PC-9 (cell line): ENCODE measurements around the gene PPY. TPM values are rescaled to one million over a fixed set of nuclear protein-coding genes. Genes with fewer than 3 reads are reported as not detected.

Source experiments
- BruUV-seq: library from RNA; stranded (reverse); fragments of 400-500 nt; replicated peaks from 2 replicates; lab custom pipeline; 2021; lab: Mats Ljungman, UMichigan
- CTCF ChIA-PET: fragments of 300-600 bp; sonication (Branson Sonifier 250); formaldehyde crosslinking; loops from one replicate; lab custom pipeline; 2022; ENCODE audit warnings: antibody characterized with exemption; lab: Charles Lee
- POLR2A ChIA-PET: fragments of 300-600 bp; sonication (Branson Sonifier 250); formaldehyde crosslinking; loops from one replicate; lab custom pipeline; 2022; ENCODE audit warnings: antibody characterized with exemption; ENCODE audit not compliant: unreplicated experiment; lab: Charles Lee
- DNase-seq, 2 experiments: peaks; one replicate each; pipeline versions ENCODE4 v3.0.0 to v3.0.0-alpha.2; 2015 to 2022; ENCODE audit warnings: mixed read lengths in 1 of 2
- H2AFZ ChIP-seq: fragments of 200-600 bp; sonication (generic); 2 replicates; pipeline ENCODE4 v1.8.1; 2017; ENCODE audit warnings: antibody characterized with exemption
- H3F3A ChIP-seq: fragments of 200-600 bp; sonication (generic); 2 replicates; pipeline ENCODE4 v1.8.1; 2017; ENCODE audit warnings: antibody characterized with exemption, mild to moderate bottlenecking, low read depth; ENCODE audit not compliant: insufficient read depth
- H3K27ac ChIP-seq: fragments of 200-600 bp; sonication (generic); 2 replicates; pipeline ENCODE4 v1.6.1; 2016; ENCODE audit warnings: mixed run types
- H3K27me3 ChIP-seq: fragments of 200-600 bp; sonication (generic); 2 replicates; pipeline ENCODE4 v1.6.1; 2016; ENCODE audit warnings: low read depth, mixed run types; ENCODE audit not compliant: insufficient read depth
- H3K36me3 ChIP-seq: fragments of 200-600 bp; sonication (generic); 2 replicates; pipeline ENCODE4 v1.6.1; 2016; ENCODE audit warnings: low read depth, mixed run types
- H3K4me1 ChIP-seq: fragments of 200-600 bp; sonication (generic); replicated peaks from 2 replicates; pipeline ENCODE4 v1.6.1; 2016; ENCODE audit warnings: mixed run types; ENCODE audit not compliant: insufficient read depth
- H3K4me2 ChIP-seq: fragments of 200-600 bp; sonication (generic); 2 replicates; pipeline ENCODE4 v1.6.1; 2017; ENCODE audit warnings: mixed run types
- H3K4me3 ChIP-seq: fragments of 200-600 bp; sonication (generic); 2 replicates; pipeline ENCODE4 v1.6.1; 2016; ENCODE audit warnings: mixed run types
- H3K79me2 ChIP-seq: fragments of 200-600 bp; sonication (generic); 2 replicates; pipeline ENCODE4 v1.6.1; 2017; ENCODE audit warnings: low read depth, mixed run types
- H3K9me2 ChIP-seq: fragments of 200-600 bp; sonication (generic); 2 replicates; pipeline ENCODE4 v1.8.1; 2017; ENCODE audit warnings: mild to moderate bottlenecking; ENCODE audit not compliant: insufficient read depth
- H3K9me3 ChIP-seq: fragments of 200-600 bp; sonication (generic); 2 replicates; pipeline ENCODE4 v1.8.1; 2016; ENCODE audit warnings: low read depth; ENCODE audit not compliant: insufficient read depth
- H4K20me1 ChIP-seq: fragments of 200-600 bp; sonication (generic); 2 replicates; pipeline ENCODE4 v1.8.1; 2017; ENCODE audit not compliant: insufficient read depth
- CTCF ChIP-seq: fragments of 200-600 bp; sonication (generic); conservative IDR thresholded peaks from 2 replicates; pipeline ENCODE4 v1.6.1; 2017; ENCODE audit warnings: mixed run types, antibody characterized with exemption, mild to moderate bottlenecking, moderate library complexity
- EZH2 ChIP-seq: fragments of 200-600 bp; sonication (generic); IDR thresholded peaks from 2 replicates; pipeline ENCODE4 v1.8.0; 2017; ENCODE audit warnings: antibody characterized with exemption, low read depth
- intact Hi-C: fragments of 100-400 bp; cut with micrococcal nuclease; formaldehyde crosslinking; loops from one replicate; pipeline ENCODE4 v1.10.0; 2022; ENCODE audit not compliant: unreplicated experiment
- total RNA-seq: library from RNA; stranded (reverse); gene quantifications from 2 replicates; pipeline ENCODE4 v1.2.3, GENCODE V29; 2021

Gene PPY
- total RNA-seq, 1 experiment from 2014 or later: not detected

- no peaks in the 10 kb centered on the region for H3K36me3 ChIP-seq
- intact Hi-C loops: no loop called here
- POLR2A ChIA-PET: no interaction called here
- no peaks in the 10 kb centered on the region for H3F3A ChIP-seq
- H4K20me1 ChIP-seq: no peaks in the 10 kb centered on the region
- H3K4me3 ChIP-seq: no peak overlapping the region
- CTCF ChIA-PET: interaction anchor here (0.6 kb wide), 1 partner anchor 293 kb away, joined by 9 read pairs; no protein-coding TSS in a partner anchor
- no peak overlapping the region for H3K27ac ChIP-seq
- DNase-seq: no peak
- TF ChIP-seq CTCF: no peak
- TF ChIP-seq EZH2: no peak
- no peaks in the 10 kb centered on the region for H3K79me2 ChIP-seq
- no peaks in the 10 kb centered on the region for H3K9me2 ChIP-seq
- no peaks in the 10 kb centered on the region for H3K4me1 ChIP-seq
- no TSS peak for BruUV-seq
- peaks cover 19% of the 10 kb centered on the region; the same call in 1 of the 2 replicates for H3K27me3 ChIP-seq
- no peak overlapping the region for H2AFZ ChIP-seq
- H3K9me3 ChIP-seq: no peaks in the 10 kb centered on the region
- H3K4me2 ChIP-seq: no peak overlapping the region
Observed at GRCh38 chr17:43952724-43953666, 10.7 kb upstream of the PPY start.

- intact Hi-C loops: no loop called here
- no TSS peak for BruUV-seq
Observed at GRCh38 chr17:43952351-43952723, 10.1 kb upstream of the PPY start.

GRCh38 chr17:43951750-43952149 is 9.5 kb upstream of the PPY start:
- Histone ChIP-seq H2AFZ (no peak overlapping the region), H3K4me2 (no peak overlapping the region), H3K4me3 (no peak overlapping the region), H3K9me3 (no peaks in the 10 kb centered on the region), H3K4me1 (no peaks in the 10 kb centered on the region), H3F3A (no peaks in the 10 kb centered on the region), H3K9me2 (no peaks in the 10 kb centered on the region), H3K27me3 (peaks cover 19% of the 10 kb centered on the region; the same call in 1 of the 2 replicates), H3K27ac (no peak overlapping the region), H4K20me1 (no peaks in the 10 kb centered on the region), H3K36me3 (no peaks in the 10 kb centered on the region), H3K79me2 (no peaks in the 10 kb centered on the region)
- no peak for TF ChIP-seq EZH2
- CTCF ChIA-PET: no interaction called here
- POLR2A ChIA-PET: no interaction called here
- DNase-seq: no peak
- no TSS peak for BruUV-seq
- intact Hi-C loops: no loop called here

More at GRCh38 chr17:43952351-43952723, 10.1 kb upstream of the PPY start:
- no peaks in the 10 kb centered on the region for H4K20me1 ChIP-seq
- no peaks in the 10 kb centered on the region for H3K79me2 ChIP-seq
- H3K36me3 ChIP-seq: no peaks in the 10 kb centered on the region
- H3K9me3 ChIP-seq: no peaks in the 10 kb centered on the region
- H3K27ac ChIP-seq: no peak overlapping the region
- DNase-seq: no peak
- no peaks in the 10 kb centered on the region for H3K9me2 ChIP-seq
- TF ChIP-seq EZH2 (no peak), CTCF (no peak)
- H2AFZ ChIP-seq: no peak overlapping the region
- no peaks in the 10 kb centered on the region for H3F3A ChIP-seq
- peaks cover 19% of the 10 kb centered on the region; the same call in 1 of the 2 replicates for H3K27me3 ChIP-seq
- no peak overlapping the region for H3K4me3 ChIP-seq
- POLR2A ChIA-PET: no interaction called here
- H3K4me2 ChIP-seq: no peak overlapping the region
- no peaks in the 10 kb centered on the region for H3K4me1 ChIP-seq
- CTCF ChIA-PET: no interaction called here
